DND-41 (cell line): ENCODE results near the gene RSF1.

Source experiments
- ATAC-seq: fragments of 200-7000 bp; cut with Tn5 transposase; 3 replicates; pipeline ENCODE4 v1.9.1; 2021; ENCODE audit warnings: low read depth; ENCODE audit not compliant: insufficient read depth
- DNase-seq: peaks from one replicate; pipeline ENCODE4 v3.0.0-alpha.2; 2020
- H2AFZ ChIP-seq: 2 replicates; pipeline ENCODE4 v1.6.0; 2012; ENCODE audit warnings: low read depth, low read length
- H3K27ac ChIP-seq: 2 replicates; pipeline ENCODE4 v1.5.1; 2012; ENCODE audit warnings: low read length, inconsistent platforms
- H3K27me3 ChIP-seq: fragments of 200-600 bp; sonication (generic); 2 replicates; pipeline ENCODE4 v1.6.0; 2012; ENCODE audit warnings: low read length, mild to moderate bottlenecking, inconsistent platforms; ENCODE audit not compliant: insufficient read depth, poor library complexity
- H3K36me3 ChIP-seq: 2 replicates; pipeline ENCODE4 v1.5.1; 2012; ENCODE audit warnings: low read length, inconsistent platforms; ENCODE audit not compliant: insufficient read depth
- H3K4me1 ChIP-seq: 2 replicates; pipeline ENCODE4 v1.5.1; 2012; ENCODE audit warnings: mild to moderate bottlenecking, low read length; ENCODE audit not compliant: insufficient read depth
- H3K4me2 ChIP-seq: 2 replicates; pipeline ENCODE4 v1.6.0; 2012; ENCODE audit warnings: mild to moderate bottlenecking, moderate library complexity, low read length, inconsistent platforms; ENCODE audit not compliant: insufficient read depth
- H3K4me3 ChIP-seq, 2 experiments: fragments of 200-600 bp in 1 of 2; shearing (Covaris generic) in 1 of 2; 2 replicates each; pipeline ENCODE4 v1.5.1; 2012 to 2016; ENCODE audit warnings: inconsistent platforms in 2 of 2, low read length in 2 of 2, mild to moderate bottlenecking in 2 of 2, low read depth in 1 of 2, moderate library complexity in 1 of 2
- H3K79me2 ChIP-seq: 2 replicates; pipeline ENCODE4 v1.6.0; 2012; ENCODE audit warnings: low read length, inconsistent platforms; ENCODE audit not compliant: insufficient read depth
- H3K9ac ChIP-seq: 2 replicates; pipeline ENCODE4 v1.6.0; 2012; ENCODE audit warnings: low read depth, mild to moderate bottlenecking, inconsistent platforms, low read length, moderate library complexity
- H3K9me3 ChIP-seq: 2 replicates; pipeline ENCODE4 v1.5.1; 2012; ENCODE audit warnings: low read length, moderate library complexity, mild to moderate bottlenecking, inconsistent platforms; ENCODE audit not compliant: insufficient read depth, severe bottlenecking
- H4K20me1 ChIP-seq: 2 replicates; pipeline ENCODE4 v1.6.0; 2012; ENCODE audit warnings: low read length; ENCODE audit not compliant: insufficient read depth
- CTCF ChIP-seq: IDR thresholded peaks from 2 replicates; pipeline ENCODE4 v1.5.1; 2012; ENCODE audit warnings: borderline replicate concordance, low read length, moderate library complexity, mild to moderate bottlenecking; ENCODE audit not compliant: poor library complexity, severe bottlenecking; ENCODE audit errors: extremely low read depth
- EZH2 ChIP-seq: IDR thresholded peaks from 3 replicates; pipeline ENCODE4 v1.6.1; 2012; ENCODE audit warnings: borderline replicate concordance, low read depth, mild to moderate bottlenecking, moderate library complexity, low read length, inconsistent platforms; ENCODE audit not compliant: severe bottlenecking

The RSF1 gene

GRCh38 chr11:77656362-77656761 lies 164.2 kb downstream of the RSF1 start:
- ATAC-seq: no peak
- Histone ChIP-seq H2AFZ (no peak overlapping the region), H3K9me3 (no peaks in the 10 kb centered on the region)

GRCh38 chr11:77654770-77655434 lies 165.6 kb downstream of the RSF1 start:
- no peak overlapping the region for H2AFZ ChIP-seq
- H3K27me3 ChIP-seq: no peaks in the 10 kb centered on the region
- H3K9ac ChIP-seq: no peak overlapping the region
- ATAC-seq (no peak), DNase-seq (no peak)
- H3K9me3 ChIP-seq: no peaks in the 10 kb centered on the region
- H3K4me3 ChIP-seq: no peak overlapping the region
- H3K4me1 ChIP-seq: no peaks in the 10 kb centered on the region
- no peak overlapping the region for H3K4me2 ChIP-seq
- no peak for TF ChIP-seq CTCF
- TF ChIP-seq EZH2: no peak
- H3K27ac ChIP-seq: no peak overlapping the region
- no peaks in the 10 kb centered on the region for H4K20me1 ChIP-seq
- H3K79me2 ChIP-seq: no peaks in the 10 kb centered on the region
- no peaks in the 10 kb centered on the region for H3K36me3 ChIP-seq

More at GRCh38 chr11:77656362-77656761, 164.2 kb downstream of the RSF1 start:
- Histone ChIP-seq H3K9ac (no peak overlapping the region), H3K36me3 (no peaks in the 10 kb centered on the region), H3K27ac (no peak overlapping the region), H3K4me1 (no peaks in the 10 kb centered on the region), H3K4me2 (no peak overlapping the region), H3K27me3 (no peaks in the 10 kb centered on the region), H3K4me3 (no peak overlapping the region), H3K79me2 (no peaks in the 10 kb centered on the region), H4K20me1 (no peaks in the 10 kb centered on the region)
- TF ChIP-seq EZH2 (no peak), CTCF (no peak)
- DNase-seq: no peak

- Histone ChIP-seq H3K9me3 (no peaks in the 10 kb centered on the region), H3K4me2 (no peak overlapping the region), H3K27me3 (no peaks in the 10 kb centered on the region), H3K27ac (no peak overlapping the region), H3K4me1 (no peaks in the 10 kb centered on the region), H3K4me3 (no peak overlapping the region), H3K79me2 (no peaks in the 10 kb centered on the region), H3K9ac (no peak overlapping the region), H2AFZ (no peak overlapping the region), H3K36me3 (no peaks in the 10 kb centered on the region), H4K20me1 (no peaks in the 10 kb centered on the region)
- ATAC-seq (no peak), DNase-seq (no peak)
- TF ChIP-seq EZH2 (no peak), CTCF (no peak)
Observed at GRCh38 chr11:77650123-77650522, 170.4 kb downstream of the RSF1 start.
